AG20443 (cell line): Measurements from ENCODE around the gene CIAPIN1.
"Not testable (repeated sequence)": the region's sequence is repeated elsewhere in the genome, so short reads cannot be mapped to it uniquely, and the experiment has no call there.

Experiments used
- DNase-seq: peaks from one replicate; pipeline ENCODE4 v3.0.0; 2012; ENCODE audit warnings: low spot score, mixed read lengths

CIAPIN1 gene

GRCh38 chr16:57406881-57407280 lies 40.3 kb downstream of the CIAPIN1 start:
- DNase-seq = no peak

- no peak for DNase-seq
These were observed 42.1 kb downstream of the CIAPIN1 start for GRCh38 chr16:57405097-57405496.

DNA sequence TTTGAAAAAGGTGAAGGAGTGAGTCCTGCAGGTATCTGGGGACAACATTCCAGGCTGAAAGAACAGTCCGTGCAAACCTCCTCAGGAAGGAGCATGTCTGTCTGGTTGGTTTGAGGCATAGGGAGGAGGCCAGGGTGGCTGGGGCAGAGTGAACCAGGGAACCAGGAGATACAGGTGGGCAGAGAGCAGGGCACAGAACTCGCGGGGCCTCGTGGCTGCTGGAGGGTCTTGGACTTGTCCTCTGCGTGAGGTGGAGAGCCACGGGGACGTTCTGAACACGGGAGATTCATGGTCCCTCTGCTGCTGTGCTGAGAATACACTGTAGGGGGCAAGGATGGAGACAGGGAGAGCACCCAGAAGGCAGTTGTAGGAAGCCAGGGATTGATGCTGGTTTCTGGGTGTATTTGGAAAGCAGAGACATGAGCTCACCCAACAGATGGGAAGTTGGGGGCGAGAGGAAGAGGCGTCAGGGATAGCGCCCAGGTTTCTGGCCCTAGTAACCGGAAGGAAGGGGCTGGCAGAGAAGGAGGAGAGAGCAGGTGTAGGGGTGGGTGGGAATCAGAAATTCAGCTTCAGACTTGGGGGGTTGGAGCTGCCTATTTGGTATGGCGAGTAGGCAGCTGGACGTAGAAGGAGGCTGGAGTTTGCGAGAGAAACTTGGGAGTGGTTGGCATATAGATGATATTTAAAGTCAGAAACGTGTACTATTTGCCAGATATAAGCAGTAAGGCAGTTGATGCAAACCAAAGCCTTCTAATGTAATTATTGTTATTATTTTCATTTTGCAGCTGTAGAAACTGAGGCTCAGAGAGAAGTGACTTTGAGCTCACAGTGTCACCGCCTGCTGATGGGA lies 43.0 kb downstream of the CIAPIN1 start, which contains the start of gene CCL17:
CCL17 (plus strand) TSS at position 803 of the 853 bp plus-strand sequence. CDS start 9,166 bp downstream, outside the sequence.
- DNase-seq = no peak

GRCh38 chr16:57401943-57402640 lies 45.1 kb downstream of the CIAPIN1 start:
- DNase-seq = no peak

GRCh38 chr16:57397493-57397892 lies 49.7 kb downstream of the CIAPIN1 start:
- not testable (repeated sequence) for DNase-seq

DNA sequence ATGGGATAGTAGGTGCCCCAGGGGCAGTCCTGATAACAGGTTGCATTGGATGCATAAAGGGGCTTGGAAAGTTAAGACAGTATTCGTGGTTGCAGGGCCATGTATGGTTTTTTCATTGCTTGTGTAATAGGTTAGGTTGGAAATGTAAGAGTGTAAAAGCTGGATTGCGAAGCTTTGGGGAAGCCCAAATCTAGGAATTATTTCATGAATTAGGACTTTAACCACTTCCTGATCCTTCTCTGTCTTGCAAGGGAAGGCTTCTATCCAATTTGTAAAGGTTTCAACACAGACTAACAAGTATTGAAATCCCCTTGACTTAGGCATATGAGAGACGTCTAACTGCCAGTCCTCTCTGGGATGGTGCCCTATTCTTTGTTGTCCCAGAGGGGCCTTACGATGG lies 50.4 kb downstream of the CIAPIN1 start:
- no peak for DNase-seq

- DNase-seq = no peak
These were observed 52.2 kb downstream of the CIAPIN1 start for GRCh38 chr16:57395026-57395425.

DNA sequence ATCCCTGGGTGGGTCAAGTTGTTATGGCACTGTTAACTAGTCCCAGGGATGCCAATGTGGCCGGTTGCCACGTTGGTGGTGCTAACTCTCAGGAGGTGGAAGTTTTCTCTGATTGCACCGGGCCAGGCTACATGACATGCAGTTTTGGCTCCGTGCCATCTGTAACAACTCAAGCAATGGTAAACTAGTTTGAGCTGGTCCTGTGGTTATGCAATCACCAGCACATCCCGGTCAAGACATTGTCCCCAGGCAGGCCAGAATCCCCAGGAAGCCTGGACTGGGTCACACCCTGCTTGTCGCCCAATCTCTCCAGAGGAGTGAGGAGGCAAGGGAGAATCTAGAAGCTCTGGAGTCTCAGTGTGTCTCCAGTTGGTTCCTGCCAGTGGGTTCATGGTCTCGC lies 52.7 kb downstream of the CIAPIN1 start:
- DNase-seq = no peak

GRCh38 chr16:57392694-57393093 lies 54.5 kb downstream of the CIAPIN1 start:
- DNase-seq = no peak

DNA sequence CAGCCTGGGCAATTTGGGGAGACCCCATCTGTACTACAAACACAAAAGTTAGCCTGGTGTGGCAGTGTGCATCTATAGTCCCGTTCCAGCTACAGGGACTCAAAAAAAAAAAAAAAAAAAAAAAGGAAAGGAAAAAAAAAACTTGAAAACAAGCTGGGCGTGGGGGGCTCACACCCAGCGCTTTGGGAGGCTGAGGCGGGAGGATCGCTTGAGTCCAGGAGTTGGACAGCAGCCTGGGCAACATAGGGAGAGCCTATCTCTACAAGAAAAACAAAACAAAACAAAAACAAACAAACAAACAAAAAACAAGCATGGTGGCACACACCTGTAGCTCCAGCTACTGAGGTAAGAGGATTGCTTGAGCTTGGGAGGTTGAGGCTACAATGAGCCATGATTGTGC lies 55.5 kb downstream of the CIAPIN1 start:
- no peak for DNase-seq

GRCh38 chr16:57391300-57391699 lies 55.9 kb downstream of the CIAPIN1 start:
- no peak for DNase-seq

GRCh38 chr16:57390636-57391295 lies 56.4 kb downstream of the CIAPIN1 start:
- DNase-seq = no peak

- no peak for DNase-seq
These were observed 58.1 kb downstream of the CIAPIN1 start for GRCh38 chr16:57389087-57389468.

DNA sequence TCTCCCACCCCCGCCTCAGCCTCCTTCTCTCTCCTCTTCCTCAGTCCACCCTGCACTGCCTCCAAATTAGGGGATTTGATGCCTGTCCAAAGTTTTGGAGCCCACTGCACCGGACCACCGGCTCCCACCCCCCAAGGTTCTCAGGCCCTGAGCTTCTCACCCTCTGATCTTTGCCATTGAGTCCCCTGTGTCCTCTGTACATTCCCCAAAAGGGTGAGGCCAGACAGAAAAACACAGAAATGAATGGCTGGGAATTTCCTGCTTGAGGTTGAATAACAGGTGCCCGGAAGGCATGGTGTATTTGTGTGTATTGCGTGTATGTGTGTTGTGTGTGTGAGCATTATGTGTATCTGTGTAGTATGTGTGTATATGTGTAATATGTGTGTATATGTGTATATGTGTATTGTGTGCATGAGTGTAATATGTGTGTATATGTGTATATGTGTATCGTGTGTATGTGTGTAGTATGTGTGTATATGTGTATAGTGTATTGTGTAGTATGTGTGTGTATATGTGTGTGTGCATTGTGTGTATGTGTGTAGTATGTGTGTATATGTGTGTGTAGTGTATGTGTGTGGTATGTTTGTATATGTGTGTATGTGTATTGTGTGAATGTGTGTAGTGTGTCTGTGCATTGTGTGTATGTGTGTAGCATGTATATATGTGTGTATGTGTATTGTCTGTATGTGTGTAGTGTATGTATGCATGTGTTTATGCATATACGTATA lies 58.7 kb downstream of the CIAPIN1 start:
- no peak for DNase-seq

- no peak for DNase-seq
These were observed 59.4 kb downstream of the CIAPIN1 start for GRCh38 chr16:57387598-57388354.

DNA sequence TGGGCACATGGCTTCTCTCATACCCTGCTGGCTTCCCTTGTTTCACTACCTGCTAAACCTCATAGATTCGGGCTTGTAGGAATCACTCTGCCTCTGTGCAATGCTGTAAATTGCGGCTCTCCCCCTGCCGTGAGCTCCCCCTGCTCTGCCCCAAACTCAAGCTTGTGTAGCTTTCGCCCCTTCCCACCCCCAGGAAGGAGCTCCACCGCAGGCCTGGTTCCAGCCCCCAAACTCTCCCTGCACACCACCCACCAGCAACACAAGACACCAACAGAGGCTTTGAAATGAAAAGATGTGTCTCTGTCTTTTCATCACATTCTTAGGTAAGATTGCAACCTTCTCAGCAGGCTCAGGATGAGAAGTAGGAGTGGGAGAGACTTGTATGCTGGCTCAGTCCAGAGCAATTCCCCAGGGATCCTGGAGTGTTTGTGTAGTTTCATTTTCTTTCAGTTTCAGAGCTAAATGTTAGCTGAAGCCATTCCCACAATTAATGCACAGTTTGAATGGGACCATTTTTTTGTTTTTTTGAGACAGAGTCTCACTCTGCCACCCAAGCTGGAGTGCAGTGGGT lies 60.7 kb downstream of the CIAPIN1 start:
- DNase-seq = no peak

DNA sequence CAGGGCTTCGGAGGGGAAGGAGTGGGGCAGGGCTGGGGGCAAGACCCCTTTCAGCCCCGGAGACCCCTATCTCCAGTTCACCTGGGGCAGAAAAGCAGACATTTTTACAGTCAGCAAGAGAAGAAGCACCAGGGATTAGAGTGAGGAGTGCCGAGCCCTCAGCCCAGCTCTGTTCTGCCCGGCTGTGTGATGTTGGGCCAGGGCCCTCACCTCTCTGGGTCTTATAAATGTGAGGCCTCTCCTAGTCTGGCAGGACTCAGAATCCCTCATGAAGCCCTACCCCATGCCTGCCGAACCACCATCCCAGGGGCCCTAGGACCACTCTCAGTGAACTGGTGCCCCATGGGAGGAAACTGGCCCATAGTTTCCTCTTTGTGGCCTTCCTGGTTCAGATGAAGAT lies 62.1 kb downstream of the CIAPIN1 start:
- no peak for DNase-seq

DNA sequence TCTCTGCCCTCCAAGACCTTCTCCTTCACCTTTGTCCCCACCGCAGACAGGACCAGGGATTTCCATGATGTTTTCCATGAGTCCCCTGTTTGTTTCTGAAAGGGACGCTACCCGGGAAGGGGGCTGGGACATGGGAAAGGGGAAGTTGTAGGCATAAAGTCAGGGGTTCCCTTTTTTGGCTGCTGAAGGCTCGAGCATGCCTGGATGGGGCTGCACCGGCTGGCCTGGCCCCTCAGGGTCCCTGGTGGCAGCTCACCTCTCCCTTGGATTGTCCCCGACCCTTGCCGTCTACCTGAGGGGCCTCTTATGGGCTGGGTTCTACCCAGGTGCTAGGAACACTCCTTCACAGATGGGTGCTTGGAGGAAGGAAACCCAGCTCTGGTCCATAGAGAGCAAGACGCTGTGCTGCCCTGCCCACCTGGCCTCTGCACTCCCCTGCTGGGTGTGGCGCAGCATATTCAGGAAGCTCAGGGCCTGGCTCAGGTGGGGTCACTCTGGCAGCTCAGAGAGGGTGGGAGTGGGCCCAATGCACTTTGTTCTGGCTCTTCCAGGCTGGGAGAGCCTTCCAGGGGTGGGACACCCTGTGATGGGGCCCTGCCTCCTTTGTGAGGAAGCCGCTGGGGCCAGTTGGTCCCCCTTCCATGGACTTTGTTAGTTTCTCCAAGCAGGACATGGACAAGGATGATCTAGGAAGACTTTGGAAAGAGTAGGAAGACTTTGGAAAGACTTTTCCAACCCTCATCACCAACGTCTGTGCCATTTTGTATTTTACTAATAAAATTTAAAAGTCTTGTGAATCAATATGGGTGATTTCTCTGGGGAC lies 62.7 kb downstream of the CIAPIN1 start:
- no peak for DNase-seq

- DNase-seq = peak; percentile 84
These were observed 63.6 kb downstream of the CIAPIN1 start for GRCh38 chr16:57383276-57384247.
